HepG2 (cell line): ENCODE data around the gene KIAA2012. TPM values are rescaled to one million over a fixed set of nuclear protein-coding genes. Genes with fewer than 3 reads are reported as not detected.

ENCODE experiments used
- HBP1 ChIP-seq: IDR thresholded peaks from 2 replicates; pipeline ENCODE4 v1.6.1; 2016; ENCODE audit warnings: low read depth, control low read depth
- HHEX ChIP-seq: IDR thresholded peaks from 2 replicates; pipeline ENCODE4 v1.6.1; 2016; ENCODE audit warnings: control low read depth
- KDM1A ChIP-seq: IDR thresholded peaks from 2 replicates; pipeline ENCODE4 v1.6.1; 2016; ENCODE audit warnings: missing compliant biosample characterization
- MYPOP ChIP-seq: sonication (generic); formaldehyde crosslinking; IDR thresholded peaks from 2 replicates; pipeline ENCODE4 v1.8.1; 2023; ENCODE audit warnings: mild to moderate bottlenecking, moderate library complexity, missing genetic modification reagents
- NR2C2 ChIP-seq: sonication (generic); formaldehyde crosslinking; IDR thresholded peaks from 2 replicates; pipeline ENCODE4 v1.4.0; 2020; ENCODE audit warnings: missing genetic modification reagents, mild to moderate bottlenecking, moderate library complexity, borderline replicate concordance
- PRDM10 ChIP-seq: sonication (generic); formaldehyde crosslinking; IDR thresholded peaks from 2 replicates; pipeline ENCODE4 v1.4.0; 2020; ENCODE audit warnings: low read depth, missing genetic modification reagents
- RFXANK ChIP-seq: IDR thresholded peaks from 2 replicates; pipeline ENCODE4 v1.6.1; 2016
- SIN3B ChIP-seq: fragments of 150-350 bp; IDR thresholded peaks from 2 replicates; pipeline ENCODE4 v1.6.1; 2014; ENCODE audit warnings: low read length
- ZBTB38 ChIP-seq: sonication (generic); formaldehyde crosslinking; IDR thresholded peaks from 2 replicates; pipeline ENCODE4 v1.5.1; 2020; ENCODE audit warnings: mild to moderate bottlenecking, missing genetic modification reagents
- ZFP37 ChIP-seq: sonication (generic); formaldehyde crosslinking; IDR thresholded peaks from 2 replicates; pipeline ENCODE4 v1.4.0; 2020; ENCODE audit warnings: missing genetic modification reagents, borderline replicate concordance
- ZNF253 ChIP-seq: sonication (generic); formaldehyde crosslinking; IDR thresholded peaks from 2 replicates; pipeline ENCODE4 v1.8.0; 2022; ENCODE audit warnings: mild to moderate bottlenecking, missing genetic modification reagents, borderline replicate concordance
- ZNF543 ChIP-seq: sonication (generic); formaldehyde crosslinking; IDR thresholded peaks from 2 replicates; pipeline ENCODE4 v1.4.0; 2020; ENCODE audit warnings: mild to moderate bottlenecking, missing genetic modification reagents
- ZNF674 ChIP-seq: sonication (generic); formaldehyde crosslinking; IDR thresholded peaks from 2 replicates; pipeline ENCODE4 v1.5.0; 2020; ENCODE audit warnings: low read depth, mild to moderate bottlenecking, missing genetic modification reagents
- ZNF7 ChIP-seq: IDR thresholded peaks from 2 replicates; pipeline ENCODE4 v1.6.1; 2016; ENCODE audit warnings: missing biosample characterization, missing genetic modification reagents
- ZNF777 ChIP-seq: sonication (generic); formaldehyde crosslinking; IDR thresholded peaks from 2 replicates; pipeline ENCODE4 v1.4.0; 2020; ENCODE audit warnings: missing genetic modification reagents
- ZNF878 ChIP-seq: sonication (generic); formaldehyde crosslinking; IDR thresholded peaks from 2 replicates; pipeline ENCODE4 v1.8.1; 2023; ENCODE audit warnings: mild to moderate bottlenecking, missing genetic modification reagents, moderate library complexity
- ZNF891 ChIP-seq: sonication (generic); formaldehyde crosslinking; IDR thresholded peaks from 2 replicates; pipeline ENCODE4 v1.5.0; 2020; ENCODE audit warnings: mild to moderate bottlenecking, missing genetic modification reagents
- ZZZ3 ChIP-seq: sonication (generic); formaldehyde crosslinking; IDR thresholded peaks from 2 replicates; pipeline ENCODE4 v1.4.0; 2020; ENCODE audit warnings: missing genetic modification reagents, mild to moderate bottlenecking, borderline replicate concordance
- polyA plus RNA-seq, 8 experiments: library from polyadenylated mRNA; depleted of rRNA in 3 of 8; stranded (reverse) in 7 of 8; unstranded in 1 of 8; fragments of >200 nt; fragmentation: Illumina TruSeq in 4 of 8; extraction: Trizol in 4 of 8; gene quantifications; 2 replicates each; pipeline versions ENCODE4 v1.2.1 to v1.2.3, GENCODE V29; 2011 to 2016; ENCODE audit warnings: low read depth in 4 of 8, missing spikeins in 1 of 8, mixed read lengths in 1 of 8; ENCODE audit not compliant: insufficient read depth in 1 of 8
- total RNA-seq, 5 experiments: library from RNA; depleted of rRNA; stranded (reverse); fragments of >200 nt; fragmentation: Illumina TruSeq; extraction: Trizol; gene quantifications; 2 replicates each; pipeline ENCODE4 v1.2.3, GENCODE V29; 2016; ENCODE audit warnings: low read depth in 1 of 5
- TF ChIP-seq, protein P1 (sequence below): IDR thresholded peaks from 2 replicates; pipeline ENCODE4 v1.6.1; 2016; ENCODE audit warnings: mild to moderate bottlenecking

KIAA2012 gene
- total and polyA plus RNA-seq, 2 of the 13 experiments (the other 11 are each of a cell fraction or from before 2014, with no cell fraction given) = not detected

DNA sequence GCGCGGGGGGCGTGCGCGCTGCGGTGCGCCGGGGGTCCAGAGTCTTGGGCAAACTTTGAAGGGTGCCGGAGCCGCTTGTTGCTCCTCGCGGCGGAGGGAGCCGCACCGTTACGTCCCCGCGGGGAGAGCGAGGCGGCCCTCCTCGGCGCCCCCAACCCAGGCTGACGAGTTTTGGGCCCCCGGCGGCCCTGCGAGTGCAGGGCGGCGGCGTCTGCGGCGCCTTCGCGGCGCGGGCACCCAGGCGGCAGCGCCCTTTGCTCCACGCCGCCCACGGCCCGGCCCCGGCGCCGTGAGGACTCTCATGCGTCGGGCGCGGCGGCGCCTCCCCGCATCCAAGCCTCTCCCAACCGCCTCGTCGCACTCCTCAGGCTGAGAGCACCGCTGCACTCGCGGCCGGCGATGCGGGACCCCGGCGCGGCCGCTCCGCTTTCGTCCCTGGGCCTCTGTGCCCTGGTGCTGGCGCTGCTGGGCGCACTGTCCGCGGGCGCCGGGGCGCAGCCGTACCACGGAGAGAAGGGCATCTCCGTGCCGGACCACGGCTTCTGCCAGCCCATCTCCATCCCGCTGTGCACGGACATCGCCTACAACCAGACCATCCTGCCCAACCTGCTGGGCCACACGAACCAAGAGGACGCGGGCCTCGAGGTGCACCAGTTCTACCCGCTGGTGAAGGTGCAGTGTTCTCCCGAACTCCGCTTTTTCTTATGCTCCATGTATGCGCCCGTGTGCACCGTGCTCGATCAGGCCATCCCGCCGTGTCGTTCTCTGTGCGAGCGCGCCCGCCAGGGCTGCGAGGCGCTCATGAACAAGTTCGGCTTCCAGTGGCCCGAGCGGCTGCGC, 38.6 kb upstream of the KIAA2012 start (continued):
- no peak for TF ChIP-seq PRDM10 (CRISPR knock-in tag)
- TF ChIP-seq RFXANK (CRISPR knock-in tag) = no peak
- peak; percentile 88; the same call in 1 of the 2 replicates for TF ChIP-seq ZNF777 (CRISPR knock-in tag)
- TF ChIP-seq NR2C2 (CRISPR knock-in tag) = no peak
- TF ChIP-seq, protein P1, sequence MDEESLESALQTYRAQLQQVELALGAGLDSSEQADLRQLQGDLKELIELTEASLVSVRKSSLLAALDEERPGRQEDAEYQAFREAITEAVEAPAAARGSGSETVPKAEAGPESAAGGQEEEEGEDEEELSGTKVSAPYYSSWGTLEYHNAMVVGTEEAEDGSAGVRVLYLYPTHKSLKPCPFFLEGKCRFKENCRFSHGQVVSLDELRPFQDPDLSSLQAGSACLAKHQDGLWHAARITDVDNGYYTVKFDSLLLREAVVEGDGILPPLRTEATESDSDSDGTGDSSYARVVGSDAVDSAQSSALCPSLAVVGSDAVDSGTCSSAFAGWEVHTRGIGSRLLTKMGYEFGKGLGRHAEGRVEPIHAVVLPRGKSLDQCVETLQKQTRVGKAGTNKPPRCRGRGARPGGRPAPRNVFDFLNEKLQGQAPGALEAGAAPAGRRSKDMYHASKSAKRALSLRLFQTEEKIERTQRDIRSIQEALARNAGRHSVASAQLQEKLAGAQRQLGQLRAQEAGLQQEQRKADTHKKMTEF = no peak
- TF ChIP-seq ZZZ3 = no peak
- no peak for TF ChIP-seq HBP1 (CRISPR knock-in tag)
- TF ChIP-seq ZNF674 (CRISPR knock-in tag) = 0 out of 2 replicates have a peak, but pooled peaks have one; percentile 72
- TF ChIP-seq ZNF7 (CRISPR knock-in tag) = no peak
- no peak for TF ChIP-seq KDM1A (CRISPR knock-in tag)
- TF ChIP-seq ZNF253 (CRISPR knock-in tag) = no peak
- TF ChIP-seq SIN3B = no peak
- no peak for TF ChIP-seq HHEX
- no peak for TF ChIP-seq ZNF543 (CRISPR knock-in tag)
- TF ChIP-seq ZBTB38 (CRISPR knock-in tag) = no peak
- TF ChIP-seq ZFP37 = no peak
- no peak; the same call in 1 of the 2 replicates for TF ChIP-seq MYPOP (CRISPR knock-in tag)
- TF ChIP-seq ZNF891 (CRISPR knock-in tag) = no peak
- TF ChIP-seq ZNF878 (CRISPR knock-in tag) = no peak
